Activated CD4-positive, alpha-beta T cell treated with anti-CD3 and anti-CD28 coated beads, Interleukin-10, Interleukin-2, amounts not matched to agents 100 ng/mL and 50 ng/mL, durations not matched to agents 16 hours and 8 hours (primary cell): ENCODE data around the gene LMBR1.

Experiments
- DNase-seq: peaks from one replicate; pipeline ENCODE4 v3.0.0-alpha.2; 2020

The LMBR1 gene

DNA sequence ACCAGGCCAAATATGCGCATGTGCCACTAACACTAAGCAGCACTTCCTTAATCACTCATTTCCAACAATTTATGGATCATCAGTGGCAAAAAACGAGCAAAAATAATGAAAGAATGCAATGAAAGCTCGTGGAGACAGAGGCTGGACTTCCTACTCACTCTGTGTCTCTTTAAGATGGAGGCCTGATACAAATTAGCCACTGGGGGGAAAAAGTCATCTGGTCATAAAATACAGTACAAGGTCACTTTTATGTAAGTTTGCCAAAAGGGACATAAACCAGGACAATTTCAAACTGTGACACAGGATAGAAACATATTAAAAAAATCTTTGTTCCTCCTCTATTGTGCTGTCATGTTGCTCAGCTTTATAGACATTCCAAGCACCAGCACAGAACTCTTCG is 101.7 kb downstream of the LMBR1 start:
- DNase-seq, result no peak

DNA sequence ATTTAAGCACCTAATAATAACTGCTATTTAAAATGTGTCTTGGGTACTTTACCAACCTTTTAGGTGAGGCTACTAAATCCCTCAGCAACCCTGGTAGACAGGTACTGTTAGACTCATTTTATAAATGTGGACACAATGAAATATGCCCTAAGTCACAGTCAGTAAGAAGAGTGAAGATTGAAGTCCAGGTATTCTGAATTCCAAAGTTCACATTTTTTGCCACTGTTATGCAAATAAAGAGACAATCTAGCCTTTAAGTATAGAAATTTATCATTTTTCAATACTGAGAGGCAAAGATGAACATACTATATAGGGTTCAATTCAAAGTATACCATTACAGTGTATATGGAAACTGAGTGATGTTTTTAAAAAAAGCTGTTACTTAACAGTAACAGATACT is 102.7 kb downstream of the LMBR1 start:
- DNase-seq, result no peak

DNA sequence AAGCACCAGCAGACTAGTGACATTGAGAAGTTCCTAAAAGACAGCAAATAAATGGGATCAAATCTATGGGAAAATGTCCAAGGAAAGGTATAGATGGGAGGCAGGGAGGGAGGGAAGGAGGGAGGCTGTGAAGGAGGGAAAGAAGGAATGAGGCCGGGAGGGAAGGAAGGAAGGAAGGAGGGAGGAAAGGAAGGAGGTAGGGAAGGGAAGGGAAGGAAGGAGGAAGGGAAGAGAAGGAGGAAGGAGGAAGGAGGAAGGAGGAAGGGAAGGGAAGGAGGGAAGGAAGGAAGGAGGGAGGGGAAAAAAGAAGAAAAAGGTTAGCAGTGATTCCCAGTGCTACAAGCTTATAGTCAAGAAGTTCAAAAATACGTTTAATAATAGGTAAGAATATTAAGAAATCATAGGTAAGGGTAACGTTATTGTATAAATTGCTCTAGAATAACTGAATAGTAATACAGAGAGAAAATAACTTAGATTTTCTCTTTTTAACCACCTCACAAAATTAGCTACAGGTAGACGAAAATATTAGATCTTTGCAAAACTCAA is 106.9 kb downstream of the LMBR1 start:
- no peak for DNase-seq

DNA sequence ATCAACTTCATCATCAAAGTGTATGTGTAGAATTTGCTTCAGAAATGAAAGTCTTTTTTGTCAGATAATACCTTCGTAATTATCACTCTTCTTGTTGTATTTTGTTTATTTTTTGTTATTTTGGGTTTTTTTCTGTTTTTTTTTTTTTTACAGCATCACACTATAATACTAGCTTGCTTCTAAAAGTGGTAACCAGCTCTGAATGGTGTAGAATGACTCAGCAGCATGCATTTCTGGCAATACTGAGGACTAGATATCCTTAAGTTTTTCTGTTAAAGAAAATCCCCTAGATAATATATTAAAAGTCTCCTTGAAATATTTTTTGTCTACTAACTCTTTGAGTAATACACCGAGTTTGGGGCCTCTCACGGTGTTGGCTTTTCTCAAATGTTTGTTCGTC is 109.1 kb downstream of the LMBR1 start:
- DNase-seq, result no peak

DNA sequence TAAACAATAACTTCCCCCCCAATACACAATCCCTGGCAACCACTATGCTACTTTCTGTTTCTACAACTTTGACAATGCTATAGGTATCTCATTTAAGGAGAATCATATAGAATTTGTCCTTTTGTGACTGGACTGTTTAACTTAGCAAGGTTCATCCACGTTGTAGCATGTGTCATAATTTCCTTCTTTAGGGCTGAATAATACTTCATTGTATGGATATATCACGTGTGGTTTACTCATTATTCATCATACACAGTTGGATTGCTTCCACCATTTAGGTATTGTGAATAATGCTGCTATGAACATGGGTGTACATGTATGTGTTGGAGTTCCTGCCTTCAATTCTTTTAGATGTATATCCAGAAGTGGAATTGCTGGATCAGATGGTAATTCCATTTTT is 111.0 kb downstream of the LMBR1 start:
- no peak for DNase-seq

DNA sequence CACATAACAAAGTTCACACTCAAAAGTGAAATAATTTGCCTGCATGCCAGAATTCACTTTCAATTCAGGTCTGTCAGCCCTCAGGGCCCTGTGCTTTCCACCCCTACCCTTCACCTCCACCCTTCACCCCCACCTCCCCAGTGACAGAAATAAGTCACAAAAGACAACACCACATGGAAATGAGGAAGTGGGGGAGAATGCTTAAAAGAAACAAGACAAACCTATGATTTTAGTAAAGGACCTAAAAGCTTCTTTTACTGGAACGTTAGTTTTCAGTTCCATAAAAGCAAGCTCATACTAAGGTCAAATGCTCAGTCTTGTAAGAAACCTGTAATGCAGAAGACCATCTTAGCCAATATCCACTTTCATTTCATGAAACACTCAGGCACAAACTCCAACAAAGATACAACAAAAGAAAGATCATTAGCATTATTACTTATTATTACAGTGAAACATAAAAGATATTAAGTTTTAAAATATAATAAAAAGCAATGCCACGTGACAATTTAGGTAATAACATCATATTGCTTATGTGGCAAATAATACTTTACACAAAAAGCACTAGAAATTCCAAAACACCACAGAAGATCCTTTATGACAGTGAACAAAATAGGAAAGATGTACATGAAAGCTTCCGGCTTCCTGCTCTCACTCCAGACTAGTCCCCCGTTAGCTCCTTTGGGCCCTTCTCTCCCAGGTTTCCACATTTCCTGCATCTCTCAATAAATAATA is 112.1 kb downstream of the LMBR1 start:
- DNase-seq, result peak; percentile 61

DNA sequence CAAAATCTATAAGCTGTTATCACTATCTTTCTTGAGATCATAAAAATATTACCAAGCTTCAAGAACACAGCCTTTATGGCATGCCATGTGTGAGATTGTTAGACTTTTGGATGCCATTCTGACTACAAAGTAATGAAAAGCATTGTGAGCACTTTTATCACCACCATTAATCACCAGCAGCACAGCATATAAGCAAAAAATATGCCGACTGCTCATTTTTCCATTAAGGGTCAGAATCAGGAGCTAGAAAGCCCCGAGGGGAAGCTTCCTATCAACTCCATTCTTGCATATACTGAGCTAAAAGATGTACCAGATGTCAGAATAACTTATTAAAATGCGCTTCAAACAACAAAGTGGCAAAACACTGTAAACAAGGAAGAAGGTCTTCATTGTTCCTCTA is 114.3 kb downstream of the LMBR1 start:
- no peak for DNase-seq

DNA sequence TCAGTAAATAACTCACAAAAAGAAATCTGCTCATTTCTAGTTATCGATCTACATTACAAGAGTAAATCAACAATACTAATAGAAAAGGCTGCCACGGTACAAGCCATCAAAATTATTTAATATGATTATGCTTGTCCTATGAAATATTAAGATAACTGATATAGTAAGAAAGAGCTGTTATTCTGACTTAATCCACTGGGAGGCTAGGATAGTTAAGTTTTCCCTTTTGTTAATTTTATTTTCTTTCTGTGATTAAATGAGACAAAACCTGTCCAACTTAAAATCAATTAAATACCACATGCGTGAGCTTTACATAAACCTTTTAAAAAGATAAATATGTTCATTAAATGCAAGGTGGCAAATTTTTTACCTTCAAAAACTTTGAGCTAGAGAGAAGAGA is 114.8 kb downstream of the LMBR1 start:
- DNase-seq, result no peak

DNA sequence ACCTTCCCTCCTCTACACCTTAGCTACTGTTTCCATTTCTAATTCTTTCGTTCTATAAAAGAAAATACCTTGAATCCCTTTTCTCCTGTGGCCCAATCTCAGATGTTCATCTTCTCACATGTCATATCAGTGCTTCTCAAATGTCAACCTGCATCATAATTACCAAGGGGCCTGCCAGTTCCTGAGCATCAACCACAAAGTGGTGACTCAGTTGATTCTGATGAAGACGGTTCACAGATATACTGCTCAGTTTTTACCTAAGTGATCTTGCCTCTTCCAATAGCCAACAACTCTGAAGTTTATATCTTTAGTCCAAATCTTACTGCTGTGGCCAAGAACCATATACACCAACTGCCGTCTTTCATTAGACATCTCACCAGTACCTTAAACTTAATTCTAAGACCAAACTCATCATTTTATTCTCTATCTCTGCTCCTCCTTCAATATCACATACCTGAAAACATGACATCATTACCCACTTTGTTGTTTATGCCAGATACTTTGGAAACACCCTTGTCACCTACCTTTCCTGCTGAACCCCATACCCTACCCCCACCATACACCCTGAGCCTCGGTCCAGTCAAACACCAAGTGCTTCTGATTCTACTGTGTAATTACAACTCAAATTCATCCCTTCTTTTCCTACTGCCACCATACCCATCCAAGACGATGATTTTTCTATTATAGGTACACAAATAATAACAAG is 115.5 kb downstream of the LMBR1 start:
- DNase-seq, result peak; percentile 89

DNA sequence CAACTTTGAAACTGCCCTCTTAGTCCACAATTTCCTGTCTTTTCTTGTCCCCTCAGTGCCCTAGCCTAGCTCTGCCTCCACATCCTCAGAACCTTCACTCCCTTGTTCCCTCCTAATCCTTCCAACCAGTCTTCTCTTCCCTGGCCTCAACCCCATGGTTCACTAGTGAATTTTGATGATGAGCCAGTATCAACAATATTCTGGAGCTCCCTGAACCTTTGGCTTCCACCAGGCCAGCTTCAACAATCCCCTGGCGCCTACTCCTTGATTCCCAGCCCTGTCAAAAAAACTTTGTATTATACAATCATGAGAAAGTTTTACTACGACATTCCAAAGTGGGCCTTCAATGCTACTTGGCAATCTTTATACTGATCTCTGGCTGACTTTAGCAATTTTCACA is 116.5 kb downstream of the LMBR1 start:
- no peak for DNase-seq

DNA sequence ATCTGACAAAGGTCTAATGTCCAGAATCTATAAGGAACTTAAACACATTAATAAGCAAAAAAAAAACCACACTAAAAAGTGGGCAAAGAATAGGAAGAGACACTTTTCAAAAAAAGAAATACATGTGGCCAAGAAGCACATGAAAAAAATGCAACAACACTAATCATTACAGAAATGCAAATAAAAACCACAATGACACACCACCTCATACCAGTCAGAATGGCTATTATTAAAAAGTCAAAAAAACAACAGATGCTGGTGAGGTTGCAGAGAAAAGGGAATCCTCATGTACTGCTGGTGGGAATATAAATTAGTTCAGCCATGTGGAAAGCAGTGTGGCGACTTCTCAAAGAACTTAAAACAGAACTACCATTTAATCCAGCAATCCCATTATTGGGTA is 119.0 kb downstream of the LMBR1 start:
- peak; percentile 33 for DNase-seq

DNA sequence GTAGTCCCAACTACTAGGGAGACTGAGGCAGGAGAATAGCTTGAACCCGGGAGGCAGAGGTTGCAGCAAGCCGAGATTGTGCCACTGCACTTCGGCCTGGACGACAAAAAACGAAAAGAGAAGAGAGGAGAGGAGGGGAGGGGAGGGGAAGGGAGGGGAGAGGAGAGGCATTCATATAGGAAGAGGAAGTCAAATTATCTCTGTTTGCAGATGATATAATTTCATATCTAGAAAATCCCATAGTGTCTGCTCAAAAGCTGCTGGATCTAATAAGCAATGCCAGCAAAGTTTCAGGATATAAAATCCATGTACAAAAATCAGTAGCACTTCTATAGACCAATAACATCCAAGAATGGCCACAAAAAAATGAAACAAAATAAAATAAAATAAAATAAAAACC is 120.3 kb downstream of the LMBR1 start:
- DNase-seq, result no peak

DNA sequence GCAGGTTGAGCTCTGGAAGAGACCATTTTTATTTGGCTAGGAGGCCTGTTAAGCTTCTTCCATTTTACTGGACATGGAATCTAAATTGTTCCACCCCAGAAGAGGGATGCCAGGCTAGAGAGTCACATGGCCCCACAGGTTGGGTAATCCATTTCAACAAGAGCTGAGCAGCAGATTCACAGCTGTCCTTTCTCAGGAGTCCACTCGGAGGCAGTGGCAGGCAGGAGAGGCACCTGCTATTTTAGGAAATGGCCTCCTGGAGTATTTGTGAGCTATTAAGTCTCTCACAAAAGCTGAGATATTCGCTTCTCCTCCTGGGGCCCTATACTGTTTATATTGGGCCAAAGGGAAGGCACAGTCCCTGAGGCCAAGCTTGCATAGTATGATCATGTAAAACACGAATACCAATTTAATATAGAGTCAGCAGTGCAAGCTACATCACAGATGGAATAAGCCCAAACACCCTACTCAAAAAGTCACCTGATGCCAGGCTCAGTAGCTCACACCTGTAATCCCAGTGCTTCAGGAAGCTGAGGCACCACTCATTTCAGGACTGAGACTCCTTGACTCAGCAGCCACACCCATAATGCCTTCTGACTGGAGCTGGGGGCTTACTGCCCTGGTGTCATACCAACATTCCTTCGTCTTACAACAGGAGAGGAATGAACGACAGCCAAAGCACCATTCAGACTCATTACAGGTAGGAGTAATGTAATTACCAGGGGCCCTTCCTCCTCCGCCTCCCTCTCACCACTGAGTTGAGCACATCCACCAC is 124.1 kb downstream of the LMBR1 start:
- DNase-seq, result peak; percentile 74

DNA sequence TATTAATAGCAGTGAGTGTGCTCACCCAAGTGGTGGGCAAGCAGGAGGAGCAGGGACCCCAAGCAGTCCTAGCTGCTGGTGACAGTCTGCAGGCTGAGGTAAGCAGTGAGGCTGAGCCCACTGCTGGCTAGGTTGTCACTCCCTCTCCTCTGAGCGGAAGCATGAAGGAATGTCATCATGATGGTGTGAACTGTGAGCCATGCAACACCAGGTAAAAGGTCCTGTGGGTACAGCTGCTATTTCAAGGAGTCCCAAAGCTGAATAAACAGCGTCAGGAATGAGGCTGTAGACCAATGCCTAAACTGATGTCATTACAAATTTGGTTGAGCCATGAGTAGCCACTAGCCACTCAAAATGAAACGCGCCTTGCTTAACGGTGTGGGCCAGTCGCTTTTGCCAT is 126.3 kb downstream of the LMBR1 start:
- no peak for DNase-seq

DNA sequence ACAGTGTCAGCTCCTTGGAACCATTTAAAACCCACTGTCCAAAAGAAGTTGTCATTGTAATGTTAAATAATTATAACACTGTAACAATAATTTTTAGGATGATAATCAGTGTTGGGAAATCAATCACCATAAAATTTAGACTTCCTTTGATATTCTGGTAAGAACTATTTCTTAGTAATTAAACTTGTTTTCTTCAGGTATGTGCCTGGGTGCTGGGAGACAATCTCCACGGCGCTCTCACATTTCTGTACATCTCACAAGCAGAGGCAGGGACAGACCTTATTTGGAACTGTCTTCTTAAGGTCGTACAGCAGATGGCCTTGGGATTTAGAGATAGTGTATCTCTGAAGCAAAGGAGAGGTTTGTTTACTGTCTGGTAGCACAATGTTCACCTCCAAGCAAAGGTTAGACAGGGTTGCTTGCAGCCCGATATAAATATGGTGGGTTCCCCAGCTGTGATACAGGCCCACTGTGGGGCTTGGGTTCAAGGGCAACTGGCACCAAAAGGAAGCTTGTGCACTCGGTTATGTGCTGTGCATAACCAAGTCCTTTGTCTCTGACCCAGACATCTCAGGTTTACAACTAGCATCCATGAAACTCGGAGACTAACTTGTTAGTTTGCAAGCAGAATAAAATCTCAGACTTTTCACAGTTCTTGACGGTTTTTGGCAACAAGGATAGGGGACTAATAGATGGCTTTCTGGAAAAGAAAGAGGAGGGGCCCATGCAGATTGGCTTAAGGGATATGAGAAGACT is 126.9 kb downstream of the LMBR1 start:
- DNase-seq, result no peak

DNA sequence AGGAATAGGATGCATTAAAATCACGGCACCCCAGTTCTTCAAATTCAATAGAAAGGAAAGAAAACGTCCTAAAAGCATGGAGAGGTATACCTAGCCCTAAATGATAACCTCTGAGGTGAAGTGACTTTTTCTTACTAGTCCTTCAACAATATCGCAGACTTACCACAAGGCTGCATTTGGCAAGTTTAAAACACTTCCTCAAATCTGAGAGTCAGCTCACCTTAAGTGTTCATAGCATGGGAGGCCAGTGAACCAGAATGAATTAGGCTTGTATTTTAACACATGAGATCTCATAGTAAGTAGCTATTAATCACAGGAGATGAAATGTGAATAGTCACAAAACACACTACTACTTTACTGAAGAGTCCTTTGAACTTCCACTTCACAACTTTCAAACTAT is 128.2 kb downstream of the LMBR1 start:
- DNase-seq, result no peak

DNA sequence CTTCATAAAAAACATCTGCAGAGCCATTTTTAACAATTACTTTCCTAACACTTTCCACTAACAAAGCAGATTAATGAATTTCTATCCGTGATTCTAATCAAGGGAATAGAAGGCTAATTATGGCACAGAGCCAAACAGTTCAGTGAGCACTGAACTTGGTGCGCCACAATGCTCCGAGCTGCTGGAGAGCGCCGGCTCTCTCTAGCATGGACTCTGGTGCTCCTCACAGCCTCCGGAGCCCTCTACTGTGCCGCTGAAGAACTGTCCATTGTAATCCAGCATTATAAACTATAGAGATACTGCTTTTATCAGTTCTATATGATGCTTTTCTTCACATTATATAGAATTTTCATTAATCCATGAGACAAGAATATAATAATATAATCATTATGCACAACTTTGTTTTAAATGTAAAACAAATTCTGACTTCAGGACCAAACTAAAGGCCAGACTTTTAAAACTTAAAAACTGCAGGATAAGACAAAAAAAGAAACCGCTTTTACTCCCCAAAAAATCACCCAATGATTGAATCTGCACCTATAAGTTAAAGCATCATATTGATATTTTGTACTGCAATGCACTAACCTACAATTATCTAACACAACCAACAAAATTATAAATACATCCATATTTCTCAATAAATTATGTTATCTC is 128.8 kb downstream of the LMBR1 start:
- no peak for DNase-seq

DNA sequence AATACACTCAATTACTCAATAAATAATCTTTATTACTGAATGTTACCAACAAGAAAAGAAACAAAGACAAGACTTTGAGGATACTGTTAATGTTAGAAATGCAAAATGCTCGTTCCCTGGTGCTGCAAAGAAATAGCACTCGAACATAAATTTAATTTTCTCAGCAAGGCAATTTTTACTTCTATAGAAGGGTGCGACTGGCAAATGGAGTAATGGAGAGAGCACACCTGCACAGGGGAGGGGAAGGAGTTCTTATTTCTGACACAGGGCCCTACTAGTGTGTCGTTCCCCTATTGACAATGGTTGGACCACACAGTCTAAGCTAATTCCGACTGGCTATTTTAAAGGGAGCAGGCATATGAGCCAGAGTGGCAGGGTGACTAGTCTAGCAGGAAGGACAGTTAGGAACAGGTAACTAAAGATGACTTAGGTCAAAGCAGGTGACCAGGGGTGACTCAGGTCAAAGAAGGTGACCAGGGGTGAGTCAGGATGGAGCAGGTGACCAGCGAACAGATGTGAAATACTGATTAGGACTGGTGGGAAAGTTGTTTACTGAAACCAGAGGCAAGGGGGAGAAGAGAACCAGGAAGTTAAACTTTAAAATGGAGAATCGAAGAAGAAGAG is 133.3 kb downstream of the LMBR1 start:
- DNase-seq, result no peak

DNA sequence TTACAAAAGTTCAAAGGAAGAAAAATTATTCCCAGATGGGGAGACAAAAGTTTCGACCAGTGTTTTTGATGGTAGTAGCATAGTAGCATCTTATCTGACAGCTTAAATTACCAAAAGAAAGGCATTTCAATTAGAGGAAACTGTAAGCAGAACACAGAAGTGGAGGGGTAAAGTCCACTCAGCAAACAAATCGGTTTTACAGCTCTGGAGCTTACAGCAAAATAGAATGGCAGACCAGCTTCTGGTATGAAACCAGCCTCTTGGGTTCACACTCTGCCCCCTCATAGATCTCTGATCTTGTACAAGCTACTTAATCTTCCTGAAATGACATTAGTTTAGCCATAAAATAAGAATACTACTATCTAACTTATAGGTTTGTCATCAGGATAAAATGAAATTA is 133.8 kb downstream of the LMBR1 start:
- no peak for DNase-seq

DNA sequence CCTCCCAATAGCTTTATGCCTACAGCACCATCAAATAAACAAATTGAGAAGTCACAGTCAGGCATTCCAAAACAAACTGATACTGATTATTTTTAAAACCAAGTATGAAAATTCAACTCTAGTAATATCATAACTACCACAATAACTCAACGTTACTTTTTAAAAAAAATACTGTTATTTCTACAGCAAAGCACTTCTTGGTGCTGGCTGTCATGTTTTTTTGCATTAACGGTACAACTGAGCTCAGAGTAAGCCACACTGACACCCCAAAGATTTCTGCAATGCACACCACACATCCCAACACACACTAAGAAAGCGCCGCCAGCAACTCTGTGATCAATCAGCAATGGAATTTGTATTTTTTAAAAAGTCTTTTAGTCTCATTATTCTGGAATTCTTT is 138.8 kb downstream of the LMBR1 start:
- peak; percentile 70 for DNase-seq

DNA sequence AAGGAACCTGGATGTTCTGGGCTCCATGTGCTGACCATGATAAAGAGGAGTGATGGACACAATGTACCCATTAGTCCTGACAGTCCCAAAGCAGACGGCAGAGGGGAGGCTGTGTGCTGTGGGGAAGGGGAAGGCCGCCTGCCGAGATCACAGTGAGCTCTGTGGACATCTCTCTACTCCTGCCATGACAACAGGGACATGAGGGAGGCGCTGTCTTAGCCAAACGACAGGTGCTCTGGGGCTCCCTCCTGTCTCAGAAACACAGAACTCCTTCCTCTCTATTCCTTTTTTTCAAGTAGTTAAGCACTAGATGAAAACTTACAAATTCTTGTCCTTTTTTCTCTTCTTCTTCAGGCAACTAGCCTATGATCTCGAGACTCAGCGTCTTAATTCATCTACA is 139.4 kb downstream of the LMBR1 start:
- DNase-seq, result no peak

DNA sequence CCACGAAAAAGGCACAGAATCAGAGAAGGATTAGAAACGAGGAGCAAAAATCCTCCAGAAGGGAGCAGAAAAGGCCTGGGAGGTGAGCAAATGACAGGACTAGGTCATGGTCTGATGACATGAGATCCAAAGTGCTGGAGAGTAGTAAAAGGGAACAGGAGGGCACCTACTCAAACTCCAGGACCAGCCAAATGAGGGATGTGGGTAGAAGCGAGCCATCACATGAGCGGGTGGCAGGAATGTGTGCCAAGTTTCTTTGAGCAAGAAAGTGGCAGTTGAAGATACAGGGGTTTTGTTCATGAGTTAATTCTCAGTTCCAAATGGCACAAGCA is 139.8 kb downstream of the LMBR1 start:
- no peak for DNase-seq
